ENCODE results near the gene CASTOR1.

Gene CASTOR1

DNA sequence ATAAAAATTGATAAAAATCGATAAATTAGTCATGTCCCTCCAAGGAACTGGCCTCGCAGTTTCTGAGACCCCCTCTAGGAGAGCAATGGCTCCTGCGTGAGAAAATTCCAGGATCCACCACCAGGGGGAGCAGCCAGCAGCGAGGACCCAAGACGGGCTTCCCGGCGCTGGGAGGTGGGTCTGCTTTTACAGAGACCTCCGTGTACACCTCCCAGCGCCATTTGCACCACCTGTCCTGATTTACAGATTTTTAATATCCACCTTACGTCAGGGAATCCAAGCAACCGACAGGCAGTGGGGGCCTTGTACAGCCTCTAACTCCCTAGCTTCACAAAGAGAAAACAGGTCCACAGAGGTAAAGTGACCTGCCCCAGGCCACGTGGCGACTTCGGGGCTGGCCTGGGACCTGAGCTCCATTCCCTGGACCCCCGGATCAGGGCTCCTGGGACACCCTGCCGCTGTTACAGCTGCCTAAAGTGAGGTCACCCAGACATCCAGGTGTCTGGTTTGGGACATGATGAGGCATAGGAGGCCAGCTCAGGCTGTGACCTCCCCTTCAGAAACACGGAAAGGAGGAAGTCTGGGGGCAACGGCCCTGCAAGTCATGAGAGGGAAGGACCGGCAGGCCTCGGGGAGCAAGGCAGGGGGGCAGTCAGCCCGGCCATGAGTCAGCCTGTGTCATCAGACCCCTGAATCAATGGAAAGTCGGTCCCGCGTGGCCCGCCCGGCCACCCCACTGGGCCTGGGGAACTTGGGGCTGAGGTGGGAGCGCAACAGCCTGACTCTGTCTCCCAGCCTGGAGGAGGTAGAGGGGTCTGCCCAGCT lies 26.2 kb downstream of the CASTOR1 start:
- DNase-seq, result peak; percentile 60 to 87

DNA sequence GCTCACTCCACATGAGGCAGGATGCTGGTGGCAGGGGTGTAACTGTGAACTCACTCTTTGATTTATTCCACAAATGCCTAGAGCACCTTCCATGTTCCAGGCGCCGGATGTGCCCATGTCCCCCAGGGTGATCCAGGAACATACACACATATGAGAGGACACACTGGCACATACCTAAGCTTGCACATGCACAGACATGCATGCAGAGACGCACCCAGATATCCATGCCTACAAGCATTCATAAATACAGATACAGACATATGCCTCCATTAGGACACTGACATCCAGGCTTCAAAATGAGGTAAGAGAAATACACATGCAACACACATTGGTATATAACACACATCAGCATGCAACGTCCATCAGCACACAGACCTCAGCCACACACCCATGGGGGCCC lies 27.2 kb downstream of the CASTOR1 start:
- no peak for DNase-seq

GRCh38 chr22:30261134-30261533 lies 28.2 kb downstream of the CASTOR1 start:
- peak; percentile 76 to 78 for DNase-seq

DNA sequence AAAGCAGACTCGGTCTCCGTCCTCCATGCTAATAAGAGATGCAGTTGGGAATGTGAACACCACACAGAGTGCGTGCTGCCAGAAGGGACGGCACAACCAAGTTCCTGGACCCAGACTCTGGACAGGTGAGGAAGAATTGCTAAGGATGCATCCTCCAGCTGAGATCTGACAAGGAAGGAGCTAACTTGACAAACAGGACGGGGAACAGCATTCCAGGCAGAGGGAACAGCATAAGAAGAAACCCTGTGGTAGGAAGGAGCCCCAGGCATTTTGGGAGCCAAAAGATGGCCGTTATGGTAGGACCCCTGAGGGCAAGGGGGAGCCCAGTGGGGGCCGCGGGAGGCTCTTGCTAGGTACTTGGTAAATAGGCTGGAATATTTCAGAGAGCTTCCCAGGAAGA lies 28.6 kb downstream of the CASTOR1 start:
- no peak for DNase-seq

DNA sequence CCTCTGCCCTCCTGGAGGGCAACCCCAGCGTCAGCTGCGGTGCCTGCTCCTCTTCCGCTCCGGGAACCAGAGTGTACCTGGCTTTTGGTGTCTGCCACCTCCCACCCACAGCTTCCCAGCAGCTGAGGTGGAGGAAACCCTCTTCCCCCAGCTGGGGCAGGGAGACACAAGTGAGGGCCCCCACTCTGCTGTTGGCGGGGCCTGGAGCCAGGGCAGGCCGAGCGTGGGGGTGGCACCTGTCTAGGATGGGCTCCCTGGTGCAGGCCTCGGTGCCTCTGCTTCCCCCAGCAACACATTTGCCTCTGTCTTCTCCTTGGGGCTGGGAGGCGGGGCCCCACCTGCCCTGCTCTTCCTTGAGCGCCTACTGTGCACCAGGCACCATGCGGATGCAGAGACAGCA lies 29.0 kb downstream of the CASTOR1 start:
- no peak for DNase-seq

GRCh38 chr22:30254314-30254713 lies 35.0 kb downstream of the CASTOR1 start:
- DNase-seq, result no peak

- peak; percentile 99 for DNase-seq
Observed at GRCh38 chr22:30253205-30253852, 36.0 kb downstream of the CASTOR1 start.

GRCh38 chr22:30252411-30253204 lies 36.7 kb downstream of the CASTOR1 start:
- DNase-seq, result peak; percentile 65 to 75

GRCh38 chr22:30251711-30252110 lies 37.6 kb downstream of the CASTOR1 start:
- DNase-seq, result peak; percentile 40 to 41

GRCh38 chr22:30250661-30251267 lies 38.5 kb downstream of the CASTOR1 start:
- peak in 1 of 2 experiments; percentile 34 for DNase-seq

GRCh38 chr22:30250039-30250565 lies 39.2 kb downstream of the CASTOR1 start:
- no peak for DNase-seq

GRCh38 chr22:30249049-30250038 lies 40.0 kb downstream of the CASTOR1 start:
- no peak for DNase-seq

GRCh38 chr22:30248484-30248883 lies 40.8 kb downstream of the CASTOR1 start:
- DNase-seq, result no peak

GRCh38 chr22:30247974-30248373 lies 41.3 kb downstream of the CASTOR1 start:
- no peak for DNase-seq

- no peak for DNase-seq
Observed at GRCh38 chr22:30247561-30247960, 41.7 kb downstream of the CASTOR1 start.

GRCh38 chr22:30246814-30247376 lies 42.4 kb downstream of the CASTOR1 start:
- DNase-seq, result no peak

GRCh38 chr22:30245985-30246813 lies 43.1 kb downstream of the CASTOR1 start, which contains the start of gene LIF:
TSS of gene LIF (minus strand) at chr22:30246759. CDS start at chr22:30246695, 64 bp downstream.
- DNase-seq, result peak in 1 of 2 experiments; percentile 21

DNA sequence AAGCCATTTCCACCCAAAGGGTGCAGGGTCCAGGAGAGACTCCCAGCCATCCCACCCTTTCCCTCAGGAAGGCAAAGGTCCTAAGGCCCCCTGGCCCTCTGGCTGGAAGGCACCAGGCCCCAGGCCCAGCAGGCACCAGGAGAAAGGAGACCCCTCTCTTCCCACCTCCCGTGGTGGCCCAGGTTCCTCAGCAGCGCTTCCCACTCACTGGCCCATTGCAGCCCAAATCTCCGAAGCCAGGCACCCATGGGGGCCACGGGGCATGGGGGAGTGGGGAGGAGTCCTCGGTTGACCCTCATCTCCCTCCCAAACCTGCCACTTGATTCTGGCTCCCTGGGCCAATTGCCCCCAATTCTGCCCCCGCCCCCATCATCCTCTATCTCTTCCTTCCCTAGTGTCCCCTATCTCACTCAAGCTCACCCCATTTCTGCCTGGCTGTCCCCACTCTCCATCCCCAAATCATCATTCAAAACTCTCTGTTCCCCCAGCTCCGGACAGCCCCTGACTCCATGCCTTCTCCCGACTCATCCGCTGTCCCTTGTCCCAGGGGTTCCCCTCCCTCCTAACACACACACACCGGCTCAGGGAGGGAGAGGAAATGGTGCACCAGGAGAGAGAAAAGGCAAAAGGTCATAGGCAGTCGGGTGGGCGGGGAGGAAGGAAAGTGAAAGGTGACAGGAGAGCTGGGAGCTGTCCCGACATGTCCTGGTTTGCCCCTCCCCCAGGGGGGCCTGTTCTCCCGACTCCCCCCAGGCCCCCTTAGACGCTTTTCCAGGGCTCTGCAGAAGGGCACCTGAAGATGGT lies 43.9 kb downstream of the CASTOR1 start:
- DNase-seq, result no peak

GRCh38 chr22:30244641-30245040 lies 44.7 kb downstream of the CASTOR1 start:
- no peak for DNase-seq
